NCI-H187 (cell line): ENCODE results near the gene MC1R.
"Not testable (repeated sequence)": the region's sequence is repeated elsewhere in the genome, so short reads cannot be mapped to it uniquely, and the experiment has no call there.

Experiments
- DNase-seq, 2 experiments: peaks; one replicate each; lab custom pipeline; 2025; lab: John Stamatoyannopoulos, UW

MC1R gene

DNA sequence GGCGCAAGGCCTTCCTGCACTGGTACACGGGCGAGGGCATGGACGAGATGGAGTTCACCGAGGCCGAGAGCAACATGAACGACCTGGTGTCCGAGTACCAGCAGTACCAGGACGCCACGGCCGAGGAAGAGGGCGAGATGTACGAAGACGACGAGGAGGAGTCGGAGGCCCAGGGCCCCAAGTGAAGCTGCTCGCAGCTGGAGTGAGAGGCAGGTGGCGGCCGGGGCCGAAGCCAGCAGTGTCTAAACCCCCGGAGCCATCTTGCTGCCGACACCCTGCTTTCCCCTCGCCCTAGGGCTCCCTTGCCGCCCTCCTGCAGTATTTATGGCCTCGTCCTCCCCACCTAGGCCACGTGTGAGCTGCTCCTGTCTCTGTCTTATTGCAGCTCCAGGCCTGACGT, 17.0 kb downstream of the MC1R start:
- not testable (repeated sequence) for DNase-seq

DNA sequence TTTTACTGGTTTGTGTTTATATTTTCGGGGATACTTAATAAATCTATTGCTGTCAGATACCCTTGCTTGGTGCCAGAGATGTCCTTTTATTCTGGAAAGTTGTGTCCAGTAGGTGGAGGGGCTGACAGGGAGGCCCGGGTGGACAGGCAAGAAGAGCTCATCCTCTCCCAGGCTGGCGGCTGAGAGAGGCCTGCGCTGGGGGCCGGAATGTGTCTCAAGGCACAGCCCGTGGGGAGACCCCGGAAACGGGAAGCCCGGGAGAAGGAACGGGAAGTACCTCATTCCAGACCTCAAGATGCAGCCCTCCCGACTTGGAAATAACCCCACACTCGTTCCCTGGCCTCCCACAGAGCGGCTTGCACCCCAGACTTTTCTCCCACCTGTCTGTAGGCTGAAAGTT, 17.4 kb downstream of the MC1R start:
- no peak for DNase-seq

GRCh38 chr16:89936508-89936907, 17.8 kb downstream of the MC1R start:
- DNase-seq, result no peak

GRCh38 chr16:89936981-89937380, 18.3 kb downstream of the MC1R start:
- DNase-seq, result no peak

GRCh38 chr16:89938175-89938885, 19.7 kb downstream of the MC1R start:
- no peak for DNase-seq

- no peak for DNase-seq
These were observed 26.1 kb downstream of the MC1R start for GRCh38 chr16:89944773-89945172.

DNA sequence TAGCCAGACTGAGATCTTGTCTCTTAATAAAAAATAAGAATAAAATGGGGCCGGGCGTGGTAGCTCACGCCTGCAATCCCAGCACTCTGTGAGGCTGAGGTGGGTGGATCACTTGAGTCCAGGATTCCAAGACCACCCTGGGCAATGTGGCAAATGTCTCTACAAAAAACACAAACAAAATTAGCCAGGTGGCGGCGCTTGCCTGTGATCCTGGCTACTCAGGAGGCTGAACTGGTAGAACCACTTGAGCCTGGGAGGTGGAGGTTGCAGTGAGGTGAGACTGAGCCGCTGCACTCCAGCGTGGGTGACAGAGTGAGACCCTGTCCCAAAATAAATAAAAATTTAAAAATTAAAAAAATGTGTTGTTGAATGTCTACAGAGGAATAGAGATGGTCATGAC, 27.0 kb downstream of the MC1R start:
- no peak for DNase-seq

DNA sequence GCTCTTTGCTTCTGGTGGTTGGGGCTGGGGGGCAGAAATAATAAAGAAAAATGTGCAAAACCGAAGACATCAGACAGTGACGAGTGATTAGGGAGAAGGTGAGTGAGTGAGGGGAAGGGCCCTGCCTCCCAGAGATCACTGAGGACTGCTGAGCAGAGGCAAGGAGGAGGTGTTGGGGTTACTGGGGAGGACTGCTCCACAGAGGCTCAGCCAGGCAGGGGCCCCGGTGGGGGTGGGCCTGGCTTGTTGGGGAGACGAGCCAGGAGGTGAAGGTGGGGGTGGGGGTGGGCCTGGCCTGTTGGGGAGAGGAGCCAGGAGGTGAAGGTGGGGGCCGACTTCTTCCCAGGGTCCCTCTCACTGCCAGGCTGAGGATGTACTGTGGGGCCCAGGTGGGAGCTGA, 27.9 kb downstream of the MC1R start:
- DNase-seq, result no peak

DNA sequence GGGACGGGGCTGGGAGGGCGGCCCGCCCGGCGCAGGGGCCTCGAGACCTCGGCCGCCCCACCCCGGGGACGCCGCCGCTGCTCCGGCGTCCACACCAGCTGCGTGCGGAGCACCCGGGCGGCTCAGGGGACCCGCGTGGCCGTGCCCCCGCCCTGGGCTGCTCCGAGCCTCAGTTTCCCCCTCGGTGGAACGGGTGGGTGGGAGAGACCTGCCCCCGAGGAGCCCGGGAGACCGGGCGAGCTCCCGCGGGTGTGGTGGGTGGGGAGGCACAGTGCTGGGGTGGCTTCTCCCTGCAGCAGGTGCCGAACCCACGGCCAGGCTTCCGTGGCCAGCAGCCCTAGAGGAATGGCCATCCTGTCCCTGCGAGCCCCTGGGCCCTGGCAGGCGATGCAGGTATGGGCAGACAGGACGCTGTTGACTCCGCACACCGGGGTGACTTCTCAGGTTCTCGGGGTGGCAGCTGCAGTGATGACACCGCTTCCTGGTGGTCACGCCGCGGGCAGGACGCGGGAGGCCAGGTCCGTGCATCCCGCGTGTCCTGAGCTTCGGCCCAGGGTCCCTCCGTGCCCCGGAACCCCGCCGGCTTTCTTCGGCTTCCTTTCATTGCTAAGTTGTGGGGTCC, 30.6 kb downstream of the MC1R start:
- no peak for DNase-seq

DNA sequence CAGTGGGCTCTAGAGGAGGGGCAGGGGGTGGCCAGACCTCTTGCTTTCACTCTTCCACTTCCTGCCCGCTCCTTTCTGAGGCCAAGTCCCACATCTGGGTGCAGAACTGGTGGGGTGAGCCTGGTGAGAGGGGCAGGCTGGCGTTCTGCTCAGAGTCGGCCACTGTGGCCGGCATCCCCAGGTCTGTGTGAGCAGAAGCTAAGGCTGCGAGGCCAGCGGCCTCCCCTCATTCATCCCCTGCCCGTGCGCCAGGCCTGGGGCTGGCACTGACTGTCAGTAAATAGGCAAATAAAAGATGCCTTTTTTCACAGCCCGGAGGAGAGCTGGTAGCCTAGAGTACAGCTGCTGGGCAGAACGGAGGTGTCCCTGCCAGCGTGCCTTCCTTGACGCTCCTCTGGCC, 31.1 kb downstream of the MC1R start:
- DNase-seq, result no peak

DNA sequence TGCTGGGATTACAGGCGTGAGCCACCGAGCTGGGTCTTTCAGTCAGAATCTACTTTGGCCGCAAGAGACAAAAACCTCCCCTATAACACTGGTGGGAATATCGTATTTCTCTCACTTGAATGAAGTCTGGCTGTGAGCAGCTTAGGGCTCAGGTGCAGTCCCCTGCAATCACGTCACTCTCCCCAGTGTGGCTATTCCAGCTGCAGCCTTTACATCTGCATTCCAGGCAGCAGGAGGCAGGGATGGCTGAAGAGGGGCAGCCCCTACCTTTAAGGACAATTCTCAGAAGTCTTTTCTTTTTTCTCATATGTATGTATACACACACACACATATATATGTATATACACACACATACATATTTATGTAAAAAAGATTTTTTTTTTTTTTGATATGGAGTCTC, 32.8 kb downstream of the MC1R start:
- DNase-seq, result no peak

DNA sequence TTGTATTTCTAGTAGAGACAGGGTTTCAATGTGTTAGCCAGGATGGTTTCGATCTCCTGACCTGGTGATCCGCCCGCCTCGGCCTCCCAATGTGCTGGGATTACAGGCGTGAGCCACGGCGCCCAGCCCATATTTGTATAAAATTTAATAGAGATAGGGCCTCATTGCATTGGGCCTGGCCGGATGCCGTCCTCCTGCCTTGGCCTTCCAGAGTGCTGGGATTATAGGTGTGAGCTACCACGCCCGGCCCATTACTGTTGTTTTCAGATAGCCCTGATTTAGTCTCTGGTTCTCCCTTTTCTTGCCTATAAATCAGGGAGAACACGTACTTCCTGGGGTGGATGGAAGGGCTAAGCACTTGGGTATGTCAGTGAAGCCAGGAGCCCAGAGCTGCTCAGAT, 33.4 kb downstream of the MC1R start:
- DNase-seq, result no peak

- DNase-seq, result no peak
These were observed 33.9 kb downstream of the MC1R start for GRCh38 chr16:89952551-89952950.

DNA sequence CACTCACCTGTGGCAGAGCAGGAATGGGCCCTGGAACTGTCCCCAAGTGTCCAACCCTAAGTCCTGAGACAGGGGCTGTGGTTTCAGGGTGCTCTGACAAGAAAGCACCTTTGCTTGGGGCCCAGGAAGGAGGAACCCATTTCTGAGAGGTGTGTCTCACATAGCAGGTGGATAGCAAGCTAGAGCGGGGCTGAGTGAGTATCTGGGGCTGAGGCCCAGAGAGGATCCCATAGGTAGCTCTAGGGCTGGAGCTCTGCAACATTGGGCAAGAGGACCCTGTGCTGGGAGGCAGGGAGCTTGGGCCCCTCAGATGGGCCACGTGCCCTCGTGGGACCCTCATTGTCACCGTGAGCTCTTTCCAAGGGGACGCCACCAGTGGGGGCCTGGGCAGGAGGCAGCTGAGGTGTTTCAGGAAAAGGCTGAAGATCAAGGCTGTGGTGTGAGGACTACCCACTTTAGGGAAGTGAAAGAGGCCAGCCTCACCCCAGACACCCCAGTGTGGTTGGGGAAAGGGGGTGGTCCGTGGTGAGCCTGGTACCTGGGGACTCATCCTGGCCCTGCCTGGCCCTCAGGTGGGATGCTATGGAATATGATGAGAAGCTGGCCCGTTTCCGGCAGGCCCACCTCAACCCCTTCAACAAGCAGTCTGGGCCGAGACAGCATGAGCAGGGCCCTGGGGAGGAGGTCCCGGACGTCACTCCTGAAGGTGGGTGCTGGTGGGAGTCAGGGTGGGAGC, 35.2 kb downstream of the MC1R start:
- DNase-seq, result no peak

DNA sequence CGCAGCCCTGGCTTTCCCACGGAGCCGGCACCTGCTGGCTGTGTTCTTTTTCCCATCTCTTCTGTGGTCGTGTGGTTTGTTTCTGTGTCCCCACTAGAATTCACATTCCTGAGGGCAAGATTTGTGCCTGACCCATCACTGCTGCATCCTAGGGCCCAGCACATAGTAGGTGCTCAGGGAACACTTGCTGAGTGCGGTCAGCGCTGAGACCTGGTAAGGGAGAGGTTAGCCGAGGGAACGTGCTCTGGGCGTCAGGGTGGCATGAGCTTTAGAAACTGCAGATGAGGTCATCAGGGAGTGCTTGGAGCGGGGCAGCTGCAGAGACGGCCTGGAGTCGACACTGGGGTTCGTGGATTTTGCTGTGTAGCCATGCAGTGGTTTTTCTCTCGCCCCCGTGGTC, 35.8 kb downstream of the MC1R start:
- no peak for DNase-seq

GRCh38 chr16:89955001-89955685, 36.5 kb downstream of the MC1R start:
- no peak for DNase-seq

GRCh38 chr16:89956505-89957215, 38.0 kb downstream of the MC1R start:
- DNase-seq, result no peak

DNA sequence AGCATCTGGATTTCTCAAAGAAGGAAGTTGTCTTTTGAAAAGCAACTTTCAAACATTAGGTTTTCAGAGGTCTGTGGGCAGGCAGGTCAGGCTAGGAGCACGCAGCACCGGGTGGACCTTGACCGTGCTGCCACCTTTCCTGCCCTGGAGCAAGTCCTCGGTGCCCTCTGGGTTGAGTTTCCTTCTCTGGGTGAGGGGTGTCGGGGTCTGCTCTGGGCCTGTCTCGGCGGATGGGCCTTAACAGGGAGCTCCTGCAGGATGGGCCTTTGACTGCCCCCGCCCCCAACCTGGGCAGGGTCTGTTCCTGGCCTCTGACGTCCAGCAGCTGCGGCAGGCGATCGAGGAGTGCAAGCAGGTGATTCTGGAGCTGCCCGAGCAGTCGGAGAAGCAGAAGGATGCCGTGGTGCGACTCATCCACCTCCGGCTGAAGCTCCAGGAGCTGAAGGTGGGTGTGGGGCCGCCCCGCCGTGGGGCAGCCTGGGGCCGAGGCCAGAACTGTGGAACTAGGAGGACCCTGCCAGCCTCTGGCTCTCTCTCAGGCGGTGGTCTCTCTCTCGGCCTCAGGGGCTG, 38.6 kb downstream of the MC1R start:
- no peak for DNase-seq

GRCh38 chr16:89958068-89958467, 39.4 kb downstream of the MC1R start:
- no peak for DNase-seq

DNA sequence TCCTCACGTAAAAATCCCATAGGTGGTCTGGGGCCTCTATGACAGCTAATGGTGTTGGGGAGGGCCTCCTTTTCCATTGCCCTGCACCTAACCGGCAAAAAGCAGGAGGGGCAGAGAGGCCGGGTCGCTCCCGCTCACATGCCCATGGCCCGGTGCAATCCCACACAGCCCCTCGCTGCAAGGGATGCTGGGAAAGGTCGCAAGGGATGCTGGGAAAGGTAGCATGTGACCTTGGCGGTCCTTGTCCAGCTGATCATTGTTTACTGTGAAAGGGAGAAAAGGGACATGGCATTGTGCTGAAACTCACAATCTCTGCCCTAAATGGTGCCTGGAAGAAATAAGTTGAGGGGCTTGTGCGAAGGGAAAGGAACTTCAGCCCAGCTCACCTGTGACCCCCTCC, 39.9 kb downstream of the MC1R start:
- no peak for DNase-seq

DNA sequence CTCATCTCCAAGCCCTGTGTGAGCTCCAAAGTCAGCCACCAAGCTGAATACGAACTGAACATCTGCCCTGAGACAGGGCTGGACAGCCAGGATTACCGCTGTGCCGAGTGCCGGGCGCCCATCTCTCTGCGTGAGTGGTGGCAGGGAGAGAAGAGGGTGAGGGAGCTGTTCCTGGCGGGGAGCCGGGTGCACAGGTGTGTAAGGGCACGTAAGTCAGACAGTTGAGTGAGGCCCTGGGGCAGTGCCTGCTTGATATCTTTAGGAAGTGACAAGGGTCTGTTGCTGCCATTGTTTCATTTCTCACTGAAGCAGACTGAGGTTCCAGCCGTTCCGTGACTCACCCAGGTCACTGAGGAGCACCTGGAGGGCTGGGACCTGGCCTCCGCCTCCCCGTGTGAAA, 42.3 kb downstream of the MC1R start:
- no peak for DNase-seq

DNA sequence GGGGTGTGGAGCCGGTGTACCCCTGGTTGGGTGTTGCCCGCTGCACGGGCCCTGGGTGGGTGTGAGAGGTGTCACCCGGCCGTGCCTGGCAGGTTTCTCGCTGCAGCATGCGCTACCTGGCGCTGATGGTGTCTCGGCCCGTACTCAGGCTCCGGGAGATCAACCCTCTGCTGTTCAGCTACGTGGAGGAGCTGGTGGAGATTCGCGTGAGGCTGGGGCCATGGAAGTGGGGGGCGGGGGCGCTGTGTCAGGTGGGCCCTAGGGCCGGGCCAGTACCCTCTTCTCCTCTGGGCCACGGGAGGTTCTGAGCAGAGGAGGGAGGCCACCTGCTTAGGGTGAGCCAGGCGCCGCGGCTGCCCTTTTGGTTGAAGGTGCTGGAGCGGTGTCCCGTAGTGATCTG, 43.3 kb downstream of the MC1R start:
- no peak for DNase-seq
